T-helper 17 cell (primary cell): ENCODE data around the gene USH2A. TPM values are rescaled to one million over a fixed set of nuclear protein-coding genes. Genes with fewer than 3 reads are reported as not detected.

Experiments used
- ATAC-seq: fragments of 150-1000 bp; cut with Tn5 transposase; 2 replicates; pipeline ENCODE4 v1.10.0; 2021; ENCODE audit warnings: mild to moderate bottlenecking, moderate library complexity
- DNase-seq, 3 donors: peaks; one replicate each; pipeline versions ENCODE4 v3.0.0 to v3.0.0-alpha.2; 2020 to 2021
- H3K9me3 ChIP-seq: one replicate; pipeline ENCODE4 v1.7.0; 2013; ENCODE audit warnings: low read length, mild to moderate bottlenecking; ENCODE audit not compliant: control insufficient read depth, poor library complexity, severe bottlenecking
- H3K27ac Mint-ChIP-seq: one replicate; pipeline ENCODE4 v1.8.0; 2022; ENCODE audit warnings: mild to moderate bottlenecking, moderate library complexity, mixed read lengths
- H3K27me3 Mint-ChIP-seq: one replicate; pipeline ENCODE4 v1.8.0; 2022; ENCODE audit warnings: mixed read lengths
- H3K36me3 Mint-ChIP-seq: one replicate; pipeline ENCODE4 v1.8.0; 2022; ENCODE audit warnings: low read depth, mixed read lengths
- H3K4me1 Mint-ChIP-seq: one replicate; pipeline ENCODE4 v1.8.0; 2022; ENCODE audit warnings: mild to moderate bottlenecking, mixed read lengths
- H3K4me3 Mint-ChIP-seq: one replicate; pipeline ENCODE4 v1.8.0; 2022; ENCODE audit warnings: mild to moderate bottlenecking, moderate library complexity, mixed read lengths
- total RNA-seq, 4 donors: library from RNA in 2 of 4; stranded (reverse) in 2 of 4; gene quantifications; one replicate each; pipeline ENCODE4 v1.2.3 and lab custom pipeline; 2022 to 2026

USH2A gene
- total RNA-seq, 2 donors from 2014 or later = not detected

DNA sequence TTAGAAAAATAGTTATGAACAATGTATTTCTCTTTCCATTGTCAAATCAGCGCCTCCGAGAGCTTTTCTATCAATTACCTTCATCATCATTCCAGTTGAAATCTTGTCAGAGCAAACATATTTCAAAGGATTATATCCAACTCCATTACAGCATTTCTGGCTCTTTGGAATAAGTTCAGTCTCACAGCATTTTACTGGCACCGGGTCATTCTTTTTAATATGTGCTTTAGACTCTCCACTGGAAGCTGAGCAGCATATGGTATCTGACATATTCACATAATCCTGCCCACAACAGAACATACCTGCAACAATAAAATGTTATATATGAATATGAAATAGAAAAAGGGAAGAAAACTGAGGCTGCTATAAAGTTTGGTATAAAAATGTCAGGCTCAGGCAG is 633.3 kb downstream of the USH2A start:
- Mint-ChIP-seq H3K4me1 (no peaks in the 10 kb centered on the region), H3K27me3 (no peaks in the 10 kb centered on the region)

DNA sequence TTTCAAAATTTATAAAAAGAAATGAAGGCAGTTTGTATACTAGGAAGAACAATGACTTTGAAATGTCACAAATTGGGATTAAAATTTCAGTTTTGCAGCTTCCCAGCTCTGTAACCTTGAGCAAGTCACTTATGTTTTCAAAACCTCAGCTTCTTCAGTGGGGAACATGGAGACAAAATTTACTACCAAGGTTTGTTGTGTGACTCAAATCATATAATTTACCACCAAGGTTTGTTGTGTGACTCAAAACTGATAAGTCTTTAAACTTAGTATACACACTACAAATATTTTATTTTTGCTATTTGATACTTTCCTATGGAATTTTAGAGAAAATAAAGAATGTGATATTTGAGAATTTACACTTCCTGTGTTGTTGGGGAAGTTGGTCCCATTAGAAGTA is 636.3 kb downstream of the USH2A start:
- H3K9me3 ChIP-seq = no peaks in the 10 kb centered on the region
- no peak for DNase-seq
- Mint-ChIP-seq H3K27ac (no peak overlapping the region), H3K4me3 (no peak overlapping the region), H3K4me1 (no peaks in the 10 kb centered on the region), H3K36me3 (no peaks in the 10 kb centered on the region), H3K27me3 (no peaks in the 10 kb centered on the region)
- no peak for ATAC-seq

More for the DNA sequence above, 633.3 kb downstream of the USH2A start:
- no peaks in the 10 kb centered on the region for H3K9me3 ChIP-seq
- no peak for DNase-seq
- no peak overlapping the region for H3K4me3 Mint-ChIP-seq
- H3K36me3 Mint-ChIP-seq = no peaks in the 10 kb centered on the region
- ATAC-seq = no peak
- H3K27ac Mint-ChIP-seq = no peak overlapping the region

DNA sequence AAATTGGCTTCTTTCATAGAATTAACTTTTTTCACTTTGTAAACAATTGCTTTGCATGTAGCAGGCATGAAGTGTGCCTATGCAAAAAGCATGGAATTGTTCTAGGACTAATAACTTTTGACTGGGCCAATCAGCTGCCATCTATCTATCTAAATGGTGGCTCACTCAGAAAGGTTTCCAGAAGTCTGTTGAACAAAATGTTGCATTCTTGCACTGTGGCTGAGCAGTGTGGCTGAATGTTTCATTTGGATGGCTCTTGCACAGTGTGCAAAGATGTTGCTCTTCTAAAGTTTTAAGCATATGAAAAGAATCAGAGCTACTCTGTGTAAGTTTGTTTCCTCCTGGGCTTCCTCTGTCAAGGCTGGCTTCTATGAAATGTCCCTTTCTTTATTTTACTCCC is 642.6 kb downstream of the USH2A start:
- Mint-ChIP-seq H3K27ac (no peak overlapping the region), H3K4me3 (no peak overlapping the region), H3K4me1 (no peaks in the 10 kb centered on the region), H3K27me3 (no peaks in the 10 kb centered on the region), H3K36me3 (no peaks in the 10 kb centered on the region)
- DNase-seq (no peak), ATAC-seq (no peak)
- H3K9me3 ChIP-seq = no peaks in the 10 kb centered on the region

DNA sequence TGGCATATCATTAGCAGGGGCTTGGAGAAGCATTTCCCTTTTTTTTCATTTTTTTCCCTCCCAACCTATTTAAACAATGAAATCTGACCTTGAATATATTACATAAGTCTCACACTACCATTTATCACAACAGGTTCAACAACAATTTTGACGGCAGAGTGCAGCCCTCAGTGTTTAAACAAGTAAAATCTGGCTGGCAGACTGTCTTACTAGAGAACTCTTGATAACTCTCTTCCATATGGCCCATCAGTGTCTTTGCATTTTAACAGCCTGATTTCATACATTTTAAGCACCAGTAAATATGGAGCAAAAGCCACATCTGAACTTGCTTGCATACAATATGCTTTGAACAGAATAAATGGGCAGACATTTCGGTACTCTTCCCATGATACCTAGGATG is 643.1 kb downstream of the USH2A start:
- Mint-ChIP-seq H3K27ac (no peak overlapping the region), H3K4me3 (no peak overlapping the region), H3K4me1 (no peaks in the 10 kb centered on the region), H3K36me3 (no peaks in the 10 kb centered on the region), H3K27me3 (no peaks in the 10 kb centered on the region)
- DNase-seq = no peak
- H3K9me3 ChIP-seq = no peaks in the 10 kb centered on the region
- ATAC-seq = no peak

DNA sequence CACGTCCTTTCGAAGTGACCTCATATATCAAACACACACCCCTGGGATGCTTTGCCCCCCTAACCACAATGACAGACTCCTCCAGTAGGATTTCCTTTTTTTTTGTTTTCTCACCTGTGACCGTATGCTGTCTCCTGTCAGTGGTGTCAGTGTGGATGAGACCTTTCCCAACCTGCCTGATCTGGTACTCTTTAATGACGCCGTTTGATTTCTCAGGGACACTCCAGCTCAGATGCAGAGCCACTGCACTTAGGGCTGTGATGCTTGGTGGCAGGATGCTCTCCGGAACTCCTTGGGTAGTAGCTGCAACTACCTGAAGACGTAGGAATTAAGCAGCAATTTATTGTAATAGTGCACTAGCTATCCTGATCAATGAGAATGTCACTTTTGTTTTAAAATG is 643.5 kb downstream of the USH2A start:
- Mint-ChIP-seq H3K27ac (no peak overlapping the region), H3K27me3 (no peaks in the 10 kb centered on the region), H3K4me3 (no peak overlapping the region), H3K36me3 (no peaks in the 10 kb centered on the region), H3K4me1 (no peaks in the 10 kb centered on the region)
- ATAC-seq (no peak), DNase-seq (no peak)
- H3K9me3 ChIP-seq = no peaks in the 10 kb centered on the region

GRCh38 chr1:215777370-215777925 is 645.8 kb downstream of the USH2A start:
- H3K9me3 ChIP-seq = no peaks in the 10 kb centered on the region
- no peak for ATAC-seq
- no peak for DNase-seq
- H3K4me3 Mint-ChIP-seq = no peak overlapping the region
- H3K4me1 Mint-ChIP-seq = no peaks in the 10 kb centered on the region
- H3K27me3 Mint-ChIP-seq = no peaks in the 10 kb centered on the region
- no peaks in the 10 kb centered on the region for H3K36me3 Mint-ChIP-seq
- H3K27ac Mint-ChIP-seq = no peak overlapping the region

DNA sequence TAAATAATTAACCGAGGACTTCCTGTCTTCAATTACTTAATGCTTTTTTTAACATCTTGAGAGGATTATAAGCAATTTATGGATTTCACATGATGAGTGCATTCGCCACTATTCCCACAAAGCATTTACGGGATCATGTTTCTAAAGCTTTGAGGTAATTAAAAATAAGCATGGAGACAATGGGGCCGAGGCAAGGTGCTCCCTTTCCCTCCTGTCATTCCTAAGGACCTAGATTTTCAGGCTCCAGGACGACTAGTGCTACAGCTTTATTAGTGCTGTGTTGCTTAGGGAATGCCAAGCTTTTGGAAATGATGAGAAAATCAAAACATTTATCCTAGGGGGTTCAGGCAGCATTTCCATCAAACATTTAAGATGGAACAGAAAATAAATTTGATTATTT is 646.9 kb downstream of the USH2A start:
- ATAC-seq (no peak), DNase-seq (no peak)
- no peak overlapping the region for H3K27ac Mint-ChIP-seq
- no peaks in the 10 kb centered on the region for H3K27me3 Mint-ChIP-seq
- H3K4me3 Mint-ChIP-seq = no peak overlapping the region
- H3K36me3 Mint-ChIP-seq = no peaks in the 10 kb centered on the region
- no peaks in the 10 kb centered on the region for H3K4me1 Mint-ChIP-seq
- H3K9me3 ChIP-seq = no peaks in the 10 kb centered on the region

GRCh38 chr1:215772151-215772550 is 651.1 kb downstream of the USH2A start:
- Mint-ChIP-seq H3K27ac (no peak overlapping the region), H3K36me3 (no peaks in the 10 kb centered on the region), H3K4me3 (no peak overlapping the region), H3K4me1 (no peaks in the 10 kb centered on the region), H3K27me3 (no peaks in the 10 kb centered on the region)
- no peak for DNase-seq
- no peak for ATAC-seq
- peaks cover 2% of the 10 kb centered on the region for H3K9me3 ChIP-seq

- H3K27me3 Mint-ChIP-seq = no peaks in the 10 kb centered on the region
- H3K4me1 Mint-ChIP-seq = no peaks in the 10 kb centered on the region
- ATAC-seq (no peak), DNase-seq (no peak)
- H3K9me3 ChIP-seq = peaks cover 2% of the 10 kb centered on the region
- no peaks in the 10 kb centered on the region for H3K36me3 Mint-ChIP-seq
- no peak overlapping the region for H3K27ac Mint-ChIP-seq
- no peak overlapping the region for H3K4me3 Mint-ChIP-seq
These were observed 654.9 kb downstream of the USH2A start for GRCh38 chr1:215768303-215768702.

DNA sequence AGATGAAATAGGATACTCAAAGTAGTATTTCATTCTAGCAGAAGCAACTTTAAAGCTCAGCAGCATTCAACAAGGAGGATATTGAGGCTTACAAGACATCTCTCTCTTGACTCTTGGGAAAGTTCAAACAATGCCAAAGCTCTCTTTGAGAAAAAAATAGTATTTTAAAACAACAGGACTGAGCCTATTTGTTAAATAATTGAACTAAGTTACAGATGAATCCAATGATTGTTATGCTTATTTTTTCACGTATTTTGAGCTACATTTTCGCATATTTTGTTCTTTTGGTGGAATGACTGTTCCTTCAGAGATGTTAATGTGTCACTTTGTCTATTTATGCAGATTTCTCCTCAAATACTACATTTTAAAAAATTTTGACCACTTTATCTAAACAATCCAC is 655.5 kb downstream of the USH2A start:
- H3K9me3 ChIP-seq = peaks cover 2% of the 10 kb centered on the region
- Mint-ChIP-seq H3K27ac (no peak overlapping the region), H3K36me3 (no peaks in the 10 kb centered on the region), H3K27me3 (no peaks in the 10 kb centered on the region), H3K4me3 (no peak overlapping the region), H3K4me1 (no peaks in the 10 kb centered on the region)
- ATAC-seq (no peak), DNase-seq (no peak)

DNA sequence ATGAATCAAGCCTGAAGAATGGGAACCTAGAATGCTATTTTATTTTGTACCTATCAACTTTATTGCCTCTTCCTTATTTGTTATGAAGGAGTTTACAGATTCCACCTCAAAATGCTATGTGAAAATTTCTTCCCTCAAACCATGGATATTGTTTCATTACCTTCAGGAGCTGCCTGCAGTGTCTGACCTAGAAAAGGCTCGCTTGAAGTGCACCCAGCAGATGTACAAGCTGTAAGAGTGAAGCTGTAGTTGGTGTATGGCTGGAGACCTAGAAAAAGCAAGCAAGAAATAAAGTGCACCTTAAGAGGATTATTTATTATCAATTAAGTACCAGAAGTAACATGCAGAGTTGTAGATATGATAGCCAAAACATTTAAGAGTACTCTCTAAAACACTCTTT is 656.7 kb downstream of the USH2A start:
- Mint-ChIP-seq H3K4me1 (no peaks in the 10 kb centered on the region), H3K27me3 (no peaks in the 10 kb centered on the region), H3K27ac (no peak overlapping the region), H3K36me3 (no peaks in the 10 kb centered on the region), H3K4me3 (no peak overlapping the region)
- ATAC-seq (no peak), DNase-seq (no peak)
- H3K9me3 ChIP-seq = peaks cover 2% of the 10 kb centered on the region

DNA sequence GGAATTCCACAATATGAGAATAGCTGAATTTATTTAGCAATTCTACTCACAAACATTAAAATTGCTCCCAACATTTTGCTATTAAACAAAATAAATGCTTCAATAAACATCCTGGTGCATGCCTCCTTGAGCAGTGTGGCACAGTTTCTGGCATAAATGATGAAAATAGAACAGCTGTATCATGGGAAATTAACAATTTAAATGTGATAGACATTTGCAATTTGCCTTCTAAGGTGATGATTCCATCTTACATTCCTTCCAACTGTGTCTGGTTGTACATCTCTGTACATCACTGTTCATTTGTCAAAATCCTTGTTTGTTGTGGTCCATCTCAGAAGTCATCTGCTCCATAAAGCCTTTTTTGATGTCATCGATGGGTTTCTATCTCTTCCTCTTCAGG is 657.4 kb downstream of the USH2A start:
- H3K4me3 Mint-ChIP-seq = no peak overlapping the region
- no peaks in the 10 kb centered on the region for H3K27me3 Mint-ChIP-seq
- H3K9me3 ChIP-seq = peaks cover 2% of the 10 kb centered on the region
- DNase-seq (no peak), ATAC-seq (no peak)
- H3K27ac Mint-ChIP-seq = no peak overlapping the region
- no peaks in the 10 kb centered on the region for H3K4me1 Mint-ChIP-seq
- H3K36me3 Mint-ChIP-seq = no peaks in the 10 kb centered on the region

GRCh38 chr1:215761446-215761845 is 661.8 kb downstream of the USH2A start:
- ATAC-seq (no peak), DNase-seq (no peak)
- no peaks in the 10 kb centered on the region for H3K36me3 Mint-ChIP-seq
- no peaks in the 10 kb centered on the region for H3K9me3 ChIP-seq
- H3K4me1 Mint-ChIP-seq = no peaks in the 10 kb centered on the region
- no peak overlapping the region for H3K4me3 Mint-ChIP-seq
- no peak overlapping the region for H3K27ac Mint-ChIP-seq
- no peaks in the 10 kb centered on the region for H3K27me3 Mint-ChIP-seq

GRCh38 chr1:215754112-215754511 is 669.1 kb downstream of the USH2A start:
- Mint-ChIP-seq H3K36me3 (no peaks in the 10 kb centered on the region), H3K4me3 (no peak overlapping the region), H3K4me1 (no peaks in the 10 kb centered on the region), H3K27ac (no peak overlapping the region), H3K27me3 (no peaks in the 10 kb centered on the region)
- DNase-seq = no peak
- no peaks in the 10 kb centered on the region for H3K9me3 ChIP-seq
- no peak for ATAC-seq
